ENCODE data around the gene SYVN1.

Gene SYVN1

GRCh38 chr11:65132988-65133700 lies 1.2 kb downstream of the SYVN1 start:
- no peak for TF ChIP-seq CTCF (IDR thresholded peaks at IDR 0.05)

GRCh38 chr11:65132238-65132987 lies 1.9 kb downstream of the SYVN1 start:
- TF ChIP-seq CTCF (IDR thresholded peaks at IDR 0.05), result no peak

- TF ChIP-seq CTCF (IDR thresholded peaks at IDR 0.05), result no peak
These were observed 2.5 kb downstream of the SYVN1 start for GRCh38 chr11:65131895-65132237.

GRCh38 chr11:65131417-65131776 lies 2.9 kb downstream of the SYVN1 start:
- no peak for TF ChIP-seq CTCF (IDR thresholded peaks at IDR 0.05)

GRCh38 chr11:65130631-65131416 lies 3.5 kb downstream of the SYVN1 start:
- no peak for TF ChIP-seq CTCF (IDR thresholded peaks at IDR 0.05)

- TF ChIP-seq CTCF (IDR thresholded peaks at IDR 0.05), result no peak
These were observed 4.5 kb downstream of the SYVN1 start for GRCh38 chr11:65129649-65130441.
